Activated B cell treated with CpG ODN at 0.5 μM for 24 hours (primary cell): ENCODE results near the gene ZNF212. TPM values are rescaled to one million over a fixed set of nuclear protein-coding genes. Genes with fewer than 3 reads are reported as not detected.

Experiments
- ATAC-seq: fragments of 200-7000 bp; cut with Tn5 transposase; one replicate; pipeline ENCODE4 v1.10.0; 2021; ENCODE audit warnings: low read depth, mild to moderate bottlenecking, moderate library complexity
- CTCF ChIA-PET: fragments of 350-600 bp; sonication (Branson Sonifier 250); formaldehyde crosslinking; loops from one replicate; lab custom pipeline; 2021; ENCODE audit warnings: antibody characterized with exemption; lab: Charles Lee
- POLR2A ChIA-PET: fragments of 350-600 bp; sonication (Branson Sonifier 250); formaldehyde crosslinking; loops from one replicate; lab custom pipeline; 2021; ENCODE audit warnings: antibody characterized with exemption; lab: Charles Lee
- DNase-seq: peaks from one replicate; pipeline ENCODE4 v3.0.0; 2022
- H3K27ac Mint-ChIP-seq: one replicate; pipeline ENCODE4 v1.8.0; 2020; ENCODE audit warnings: mixed read lengths
- H3K27me3 Mint-ChIP-seq: one replicate; pipeline ENCODE4 v1.8.0; 2021; ENCODE audit warnings: mixed read lengths
- H3K36me3 Mint-ChIP-seq: one replicate; pipeline ENCODE4 v1.8.0; 2021; ENCODE audit warnings: low read depth, mixed read lengths
- H3K4me1 Mint-ChIP-seq: one replicate; pipeline ENCODE4 v1.8.0; 2021; ENCODE audit warnings: mixed read lengths
- H3K4me3 Mint-ChIP-seq: one replicate; pipeline ENCODE4 v1.8.0; 2020; ENCODE audit warnings: mild to moderate bottlenecking, mixed read lengths
- H3K9me3 Mint-ChIP-seq: one replicate; pipeline ENCODE4 v1.8.0; 2020; ENCODE audit warnings: mixed read lengths
- CTCF ChIP-seq: fragments of 200-600 bp; IDR thresholded peaks from one replicate; pipeline ENCODE4 v1.8.0; 2022; ENCODE audit warnings: antibody characterized with exemption, mild to moderate bottlenecking
- intact Hi-C: fragments of 100-400 bp; cut with micrococcal nuclease; formaldehyde crosslinking; loops from one replicate; pipeline ENCODE4 v1.15.1; 2024
- total RNA-seq: library from RNA; stranded (reverse); gene quantifications from 2 replicates; pipeline ENCODE4 v1.2.3, GENCODE V29; 2022

The ZNF212 gene
- total RNA-seq, 1 donor from 2014 or later = 21.0 TPM

GRCh38 chr7:149280661-149281507, 41.4 kb downstream of the ZNF212 start:
- DNase-seq (no peak), ATAC-seq (no peak)
- H3K27me3 Mint-ChIP-seq = no peaks in the 10 kb centered on the region
- H3K9me3 Mint-ChIP-seq = no peaks in the 10 kb centered on the region
- peaks cover 13% of the 10 kb centered on the region for H3K4me1 Mint-ChIP-seq
- ChIA-PET CTCF (no interaction called here), POLR2A (no interaction called here)
- no peak for TF ChIP-seq CTCF
- H3K36me3 Mint-ChIP-seq = peaks cover 48% of the 10 kb centered on the region
- intact Hi-C loops = loop anchor here (10.0 kb wide), 1 partner anchor 396 kb away; the partner anchor contains the start of gene EZH2
- no peak overlapping the region for H3K4me3 Mint-ChIP-seq
- no peak overlapping the region for H3K27ac Mint-ChIP-seq

GRCh38 chr7:149281508-149282330, 42.3 kb downstream of the ZNF212 start:
- Mint-ChIP-seq H3K4me3 (no peak overlapping the region), H3K27ac (no peak overlapping the region), H3K27me3 (no peaks in the 10 kb centered on the region), H3K4me1 (peaks cover 21% of the 10 kb centered on the region), H3K9me3 (no peaks in the 10 kb centered on the region), H3K36me3 (peaks cover 43% of the 10 kb centered on the region)
- ChIA-PET CTCF (no interaction called here), POLR2A (no interaction called here)
- DNase-seq (no peak), ATAC-seq (no peak)
- intact Hi-C loops = loop anchor here (10.0 kb wide), 1 partner anchor 397 kb away; the partner anchor contains the start of gene EZH2
- TF ChIP-seq CTCF = no peak

- POLR2A ChIA-PET = no interaction called here
Observed at GRCh38 chr7:149282331-149282655, 42.8 kb downstream of the ZNF212 start.

GRCh38 chr7:149283321-149283720, 43.9 kb downstream of the ZNF212 start:
- intact Hi-C loops = loop anchor here (10.0 kb wide), 1 partner anchor 399 kb away; the partner anchor contains the start of gene EZH2
- Mint-ChIP-seq H3K36me3 (peaks cover 35% of the 10 kb centered on the region), H3K9me3 (no peaks in the 10 kb centered on the region), H3K27me3 (no peaks in the 10 kb centered on the region), H3K27ac (no peak overlapping the region), H3K4me1 (peaks cover 27% of the 10 kb centered on the region), H3K4me3 (no peak overlapping the region)
- ChIA-PET POLR2A (no interaction called here), CTCF (interaction anchor here (2.0 to 3.2 kb wide), 2 partner anchors 21 to 88 kb away, joined by 8 to 19 read pairs; partner anchors contain the start of genes ZNF282 and ZNF783)
- no peak for TF ChIP-seq CTCF
- DNase-seq (no peak), ATAC-seq (no peak)

More at GRCh38 chr7:149282331-149282655, 42.8 kb downstream of the ZNF212 start:
- H3K27me3 Mint-ChIP-seq = no peaks in the 10 kb centered on the region
- peaks cover 38% of the 10 kb centered on the region for H3K36me3 Mint-ChIP-seq
- peaks cover 26% of the 10 kb centered on the region for H3K4me1 Mint-ChIP-seq
- CTCF ChIA-PET = no interaction called here
- H3K4me3 Mint-ChIP-seq = no peak overlapping the region
- intact Hi-C loops = loop anchor here (10.0 kb wide), 1 partner anchor 397 kb away; the partner anchor contains the start of gene EZH2
- DNase-seq (no peak), ATAC-seq (no peak)
- TF ChIP-seq CTCF = no peak
- H3K27ac Mint-ChIP-seq = no peak overlapping the region
- H3K9me3 Mint-ChIP-seq = no peaks in the 10 kb centered on the region
